NCI-H345 (cell line): Measurements from ENCODE around the gene RABL6.
"Not testable (repeated sequence)": the region's sequence is repeated elsewhere in the genome, so short reads cannot be mapped to it uniquely, and the experiment has no call there.

Experiments
- DNase-seq: peaks from one replicate; lab custom pipeline; 2025; lab: John Stamatoyannopoulos, UW

RABL6 gene

GRCh38 chr9:136821826-136822544 is 14.2 kb downstream of the RABL6 start:
- no peak for DNase-seq

GRCh38 chr9:136823136-136824046 is 15.6 kb downstream of the RABL6 start:
- DNase-seq: no peak

- no peak for DNase-seq
Measured at GRCh38 chr9:136824496-136825225, 16.9 kb downstream of the RABL6 start.

- DNase-seq: no peak
Measured at GRCh38 chr9:136825295-136826187, 17.8 kb downstream of the RABL6 start.

GRCh38 chr9:136826188-136826541 is 18.4 kb downstream of the RABL6 start:
- no peak for DNase-seq

GRCh38 chr9:136826703-136827582 is 19.2 kb downstream of the RABL6 start:
- no peak for DNase-seq

GRCh38 chr9:136827794-136828473 is 20.2 kb downstream of the RABL6 start:
- DNase-seq: no peak

- no peak for DNase-seq
Measured at GRCh38 chr9:136828474-136829140, 20.9 kb downstream of the RABL6 start.

- no peak for DNase-seq
Measured at GRCh38 chr9:136829412-136829811, 21.7 kb downstream of the RABL6 start.

GRCh38 chr9:136829981-136830885 is 22.5 kb downstream of the RABL6 start:
- DNase-seq: no peak

- DNase-seq: no peak
Measured at GRCh38 chr9:136831002-136831719, 23.4 kb downstream of the RABL6 start.

- no peak for DNase-seq
Measured at GRCh38 chr9:136831720-136832104, 24.0 kb downstream of the RABL6 start.

- DNase-seq: no peak
Measured at GRCh38 chr9:136832581-136832980, 24.8 kb downstream of the RABL6 start.

- not testable (repeated sequence) for DNase-seq
Measured at GRCh38 chr9:136833381-136834048, 25.8 kb downstream of the RABL6 start.

- no peak for DNase-seq
Measured at GRCh38 chr9:136835162-136835931, 27.6 kb downstream of the RABL6 start.
